Activated effector memory CD4-positive, alpha-beta T cell treated with Interleukin-2 at 50 U/mL for 16 hours (primary cell): ENCODE results near the gene CCDC85A.

Experiments
- DNase-seq: peaks from one replicate; pipeline ENCODE4 v3.0.0-alpha.2; 2020

Gene CCDC85A

DNA sequence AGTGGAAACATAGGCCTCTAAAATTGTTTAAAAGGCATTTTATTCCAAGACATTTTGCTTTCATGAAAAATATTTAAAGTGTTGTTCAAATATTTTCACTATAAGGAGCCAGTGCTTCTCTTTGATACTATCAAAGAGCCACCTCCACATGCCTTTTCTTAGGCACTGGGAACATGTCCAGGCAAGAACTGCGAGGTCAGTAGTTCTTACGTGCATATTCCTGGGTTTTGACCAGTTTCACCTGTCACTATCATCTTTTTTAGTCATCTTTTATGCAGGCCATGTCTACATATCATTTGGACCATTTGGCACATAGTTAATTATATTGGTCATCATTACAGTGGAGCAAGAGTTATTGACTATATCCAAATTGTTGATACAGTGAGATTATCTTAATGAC, 195.3 kb downstream of the CCDC85A start:
- DNase-seq: no peak

DNA sequence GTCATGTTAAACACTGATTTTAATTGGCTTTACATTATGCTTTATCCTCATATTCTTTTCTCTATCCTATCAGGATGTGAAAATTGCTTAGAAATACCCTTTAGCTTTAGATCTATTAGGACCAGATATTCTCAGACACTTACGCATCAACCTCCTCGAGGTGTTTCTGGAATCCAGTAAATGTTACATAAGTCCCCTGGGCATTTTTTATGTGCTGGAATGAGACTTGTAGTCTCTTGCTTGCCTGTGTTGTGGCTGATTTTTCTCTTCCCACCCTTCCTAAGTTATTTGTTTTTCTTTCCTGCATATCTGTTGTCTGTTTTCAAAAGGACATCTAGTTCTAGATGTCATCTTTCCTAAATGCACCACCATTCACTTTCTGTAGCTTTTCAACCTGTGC, 197.1 kb downstream of the CCDC85A start:
- no peak for DNase-seq

DNA sequence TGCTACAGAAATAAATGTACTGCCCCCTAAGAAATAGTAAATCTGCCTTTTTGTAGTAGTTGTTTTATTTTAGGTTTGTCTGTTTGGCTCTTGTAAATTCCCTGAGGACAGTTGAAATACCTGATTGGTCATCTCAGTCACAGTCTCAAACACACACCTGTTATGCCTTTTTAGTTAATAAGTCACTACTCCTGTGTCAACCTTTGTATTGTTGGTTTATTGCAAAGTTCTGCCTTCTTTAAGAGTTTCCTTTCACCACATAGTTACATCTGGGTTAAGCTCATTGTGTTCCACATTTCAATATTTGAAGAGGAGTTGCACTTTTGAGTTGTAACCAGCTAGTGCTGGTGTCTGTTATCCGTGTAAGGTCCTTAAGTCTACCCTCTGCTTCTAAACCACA, 198.7 kb downstream of the CCDC85A start:
- DNase-seq: no peak

DNA sequence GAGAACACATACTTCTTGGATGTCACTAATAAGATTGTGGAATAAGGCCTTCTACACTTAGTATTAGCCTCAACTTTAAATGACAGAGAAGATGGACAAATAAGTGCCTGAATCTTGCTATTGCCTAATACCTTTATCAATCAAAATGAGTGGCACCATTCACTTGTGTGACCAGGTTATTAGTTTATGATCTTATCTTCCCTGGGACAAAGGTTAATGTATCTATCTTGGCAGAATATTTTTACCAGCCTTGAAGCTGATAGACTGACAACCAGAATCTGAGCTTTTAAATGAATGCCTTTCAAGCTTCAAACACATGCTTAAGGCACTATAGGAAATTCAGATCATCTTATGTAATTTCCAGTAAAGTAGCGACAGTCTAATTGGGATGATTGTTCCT, 202.9 kb downstream of the CCDC85A start:
- DNase-seq: no peak

DNA sequence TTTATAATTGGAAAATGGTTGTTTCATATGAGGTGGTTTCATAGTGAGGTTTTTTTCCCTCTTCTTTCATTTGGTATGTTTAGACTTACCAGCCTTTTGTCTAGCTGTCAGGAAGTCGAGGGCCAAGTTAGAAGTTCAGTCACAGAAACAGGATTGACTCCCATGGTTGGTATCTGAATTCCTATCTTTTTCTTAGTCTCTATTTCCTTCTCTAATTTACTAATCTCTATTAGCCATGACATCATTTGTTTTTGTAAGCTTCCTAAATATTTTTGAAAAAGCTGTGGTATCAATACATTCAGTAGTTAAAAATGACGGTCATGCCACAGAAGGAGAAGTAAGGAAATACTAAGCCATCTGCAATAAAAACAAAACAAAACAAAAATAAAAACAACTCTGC, 206.9 kb downstream of the CCDC85A start:
- no peak for DNase-seq

DNA sequence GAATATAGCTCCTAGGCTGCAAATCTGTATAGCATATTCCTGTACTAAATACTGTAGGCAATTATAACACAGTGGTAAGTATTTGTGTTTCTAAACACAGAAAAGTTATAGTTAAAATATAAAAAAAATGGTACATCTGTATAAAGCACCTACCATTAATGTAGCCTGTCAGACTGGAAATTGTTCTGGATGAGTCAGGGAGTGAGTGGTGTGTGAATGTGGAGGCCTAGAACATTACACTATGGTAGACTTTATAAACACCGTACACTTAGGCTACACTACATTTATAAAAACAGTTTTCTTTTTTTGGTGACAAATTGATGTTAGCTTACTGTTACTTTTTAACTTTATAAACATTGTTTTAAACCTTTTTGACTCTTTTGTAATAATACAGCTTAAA, 226.3 kb downstream of the CCDC85A start:
- DNase-seq: no peak

DNA sequence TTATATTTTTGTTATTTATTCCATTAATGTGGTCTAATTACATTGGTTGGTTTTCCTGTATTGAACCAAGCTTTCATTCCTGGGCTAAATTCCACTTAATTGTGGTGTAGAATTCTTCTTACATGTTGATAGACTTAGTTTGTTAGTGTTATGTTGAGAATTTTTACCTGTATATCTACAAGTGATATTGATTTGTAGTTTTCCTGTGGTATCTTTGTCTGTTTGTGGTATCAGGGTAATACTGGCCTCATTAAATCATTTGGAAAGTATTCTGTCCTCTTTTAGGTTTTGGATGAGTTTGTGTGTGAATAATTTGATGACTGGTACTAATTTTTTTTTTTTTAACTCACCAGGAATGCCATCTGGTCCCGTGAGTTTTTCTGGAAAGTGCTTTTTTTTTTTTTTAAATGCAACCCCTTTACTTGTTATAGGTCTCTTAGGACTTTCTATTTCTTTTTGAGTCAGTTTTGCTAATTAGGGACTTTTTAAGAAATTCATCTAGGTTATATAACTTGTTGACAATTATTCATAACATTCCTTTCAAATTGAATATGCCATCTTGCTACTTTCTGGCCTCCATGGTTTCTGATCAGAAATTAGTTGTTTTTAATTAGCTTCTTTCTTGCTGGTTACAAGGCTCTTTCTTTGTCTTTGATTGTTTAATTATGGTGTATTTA, 232.8 kb downstream of the CCDC85A start:
- DNase-seq: no peak
